Measurements from ENCODE around the gene CPSF3.

- TF ChIP-seq CTCF (conservative IDR thresholded peaks at IDR 0.05) (no peak), ZFX (IDR thresholded peaks at IDR 0.05) (no peak)
Observed at GRCh38 chr2:9390151-9390850, 33.2 kb upstream of the CPSF3 start.
